CD14-positive monocyte (primary cell): ENCODE results near the gene ITIH1. TPM values are rescaled to one million over a fixed set of nuclear protein-coding genes. Genes with fewer than 3 reads are reported as not detected.

Experiments used
- DNase-seq, 3 donors: peaks; one replicate each; pipeline ENCODE4 v3.0.0-alpha.2; 2011 to 2022
- H2AFZ ChIP-seq: 2 replicates; pipeline ENCODE4 v1.6.0; 2012; ENCODE audit warnings: mild to moderate bottlenecking, low read depth, low read length, inconsistent platforms; ENCODE audit not compliant: insufficient read depth, poor library complexity, severe bottlenecking
- H3K27ac ChIP-seq, 2 donors: 1 replicate in 1 of 2; 2 replicates in 1 of 2; pipeline ENCODE4 v1.5.1; 2012 to 2013; ENCODE audit warnings: low read length in 2 of 2, control low read depth in 1 of 2, inconsistent platforms in 1 of 2, low read depth in 1 of 2, mild to moderate bottlenecking in 1 of 2
- H3K27me3 ChIP-seq, 2 donors: one replicate each; pipeline versions ENCODE4 v1.6.0 to v1.6.1; 2011 to 2013; ENCODE audit warnings: low read length in 2 of 2; ENCODE audit not compliant: control insufficient read depth in 2 of 2, insufficient read depth in 2 of 2
- H3K36me3 ChIP-seq, 2 donors: replicated peaks in 1 of 2; 1 replicate in 1 of 2; 2 replicates in 1 of 2; pipeline versions ENCODE4 v1.5.1 to v1.6.1; 2012 to 2013; ENCODE audit warnings: low read length in 2 of 2, control low read depth in 1 of 2, inconsistent platforms in 1 of 2, mild to moderate bottlenecking in 1 of 2; ENCODE audit not compliant: insufficient read depth in 2 of 2, control insufficient read depth in 1 of 2
- H3K4me1 ChIP-seq, 2 donors: 1 replicate in 1 of 2; 2 replicates in 1 of 2; pipeline versions ENCODE4 v1.5.1 to v1.6.1; 2012 to 2013; ENCODE audit warnings: low read length in 2 of 2, control low read depth in 1 of 2, inconsistent platforms in 1 of 2, mild to moderate bottlenecking in 1 of 2, moderate library complexity in 1 of 2; ENCODE audit not compliant: insufficient read depth in 2 of 2, control insufficient read depth in 1 of 2
- H3K4me2 ChIP-seq: replicated peaks from 2 replicates; pipeline ENCODE3; 2012; ENCODE audit warnings: low read length, moderate library complexity, mild to moderate bottlenecking; ENCODE audit not compliant: poor library complexity, severe bottlenecking; ENCODE audit errors: extremely low read depth
- H3K4me3 ChIP-seq, 3 experiments: fragments of 200-600 bp in 1 of 3; sonication (generic) in 1 of 3; replicated peaks in 1 of 3; 1 replicate in 2 of 3; 2 replicates in 1 of 3; pipeline ENCODE4 v1.5.1; 2011 to 2013; ENCODE audit warnings: low read length in 3 of 3, mild to moderate bottlenecking in 3 of 3, control low read depth in 2 of 3, low read depth in 2 of 3, inconsistent platforms in 1 of 3, moderate library complexity in 1 of 3
- H3K79me2 ChIP-seq: 2 replicates; pipeline ENCODE4 v1.6.0; 2012; ENCODE audit warnings: mild to moderate bottlenecking, control low read depth, inconsistent platforms, low read length, moderate library complexity; ENCODE audit not compliant: insufficient read depth
- H3K9ac ChIP-seq: 2 replicates; pipeline ENCODE4 v1.6.0; 2017; ENCODE audit warnings: low read length, mild to moderate bottlenecking; ENCODE audit not compliant: insufficient read depth, poor library complexity, severe bottlenecking
- H3K9me3 ChIP-seq, 2 donors: replicated peaks in 1 of 2; 1 replicate in 1 of 2; 2 replicates in 1 of 2; pipeline versions ENCODE4 v1.5.1 to v1.6.1; 2012 to 2013; ENCODE audit warnings: low read length in 2 of 2, control low read depth in 1 of 2; ENCODE audit not compliant: control insufficient read depth in 1 of 2, insufficient read depth in 1 of 2
- H4K20me1 ChIP-seq: 2 replicates; pipeline ENCODE4 v1.6.0; 2012; ENCODE audit warnings: mild to moderate bottlenecking, low read length, control low read depth, moderate library complexity; ENCODE audit not compliant: insufficient read depth
- H3K27ac Mint-ChIP-seq, 7 donors: one replicate each; pipeline ENCODE4 v1.8.0; 2020; ENCODE audit warnings: mild to moderate bottlenecking in 7 of 7, mixed read lengths in 7 of 7, moderate library complexity in 6 of 7, inconsistent platforms in 2 of 7
- H3K27me3 Mint-ChIP-seq, 3 donors: one replicate each; pipeline ENCODE4 v1.8.0; 2021 to 2022; ENCODE audit warnings: low read depth in 3 of 3, mild to moderate bottlenecking in 3 of 3, mixed read lengths in 3 of 3, moderate library complexity in 3 of 3, inconsistent platforms in 1 of 3
- H3K36me3 Mint-ChIP-seq, 2 donors: one replicate each; pipeline ENCODE4 v1.8.0; 2020; ENCODE audit warnings: mixed read lengths in 2 of 2, inconsistent platforms in 1 of 2, mild to moderate bottlenecking in 1 of 2
- H3K4me1 Mint-ChIP-seq: one replicate; pipeline ENCODE4 v1.8.0; 2020; ENCODE audit warnings: mild to moderate bottlenecking, mixed read lengths
- H3K4me3 Mint-ChIP-seq, 2 donors: one replicate each; pipeline ENCODE4 v1.8.0; 2020; ENCODE audit warnings: mild to moderate bottlenecking in 2 of 2, mixed read lengths in 2 of 2, moderate library complexity in 1 of 2
- H3K9me3 Mint-ChIP-seq, 7 donors: one replicate each; pipeline ENCODE4 v1.8.0; 2020 to 2022; ENCODE audit warnings: mixed read lengths in 7 of 7, mild to moderate bottlenecking in 6 of 7, moderate library complexity in 6 of 7, inconsistent platforms in 2 of 7
- CTCF ChIP-seq: fragments of 200-600 bp; IDR thresholded peaks from one replicate; pipeline ENCODE4 v1.8.0; 2022; ENCODE audit warnings: antibody characterized with exemption, mild to moderate bottlenecking
- WGBS: methylation state at CpG from one replicate; pipeline ENCODE4 v1.1.5; 2013; ENCODE audit warnings: missing lambda C conversion rate; ENCODE audit not compliant: insufficient coverage; 5-methylcytosine and 5-hydroxymethylcytosine counted together
- intact Hi-C, 2 donors: fragments of 100-400 bp; cut with micrococcal nuclease; formaldehyde crosslinking; loops; one replicate each; pipeline versions ENCODE4 v1.15.0 to v1.15.1; 2023
- polyA plus RNA-seq, 3 donors: library from polyadenylated mRNA; depleted of rRNA in 1 of 3; unstranded in 2 of 3; stranded (reverse) in 1 of 3; fragments of 300-500 nt in 2 of 3; fragments of >200 nt in 1 of 3; fragmentation: Illumina TruSeq in 2 of 3; gene quantifications; 1 replicate in 2 of 3; 2 replicates in 1 of 3; pipeline ENCODE4 v1.2.3, GENCODE V29; 2012 to 2021

The ITIH1 gene
- polyA plus RNA-seq, 3 donors = 0.75 to 4.4 (median 1.3) TPM

GRCh38 chr3:52801839-52802238 lies 24.4 kb downstream of the ITIH1 start:
- 84% methylated on average over 5 of the region's 5 CpGs for WGBS
- Histone ChIP-seq H3K79me2 (no peaks in the 10 kb centered on the region), H3K9ac (no peak overlapping the region), H3K4me1 (no peaks in the 10 kb centered on the region), H3K4me2 (no peak overlapping the region), H3K27ac (no peak overlapping the region), H3K36me3 (no peaks in the 10 kb centered on the region), H3K9me3 (no peaks in the 10 kb centered on the region), H4K20me1 (no peaks in the 10 kb centered on the region), H3K4me3 (no peak overlapping the region), H2AFZ (no peak overlapping the region), H3K27me3 (no peaks in the 10 kb centered on the region)
- no peaks in the 10 kb centered on the region for H3K4me1 Mint-ChIP-seq
- no peak overlapping the region for H3K4me3 Mint-ChIP-seq
- DNase-seq = no peak
- peaks cover 1 to 3% (median 3%) of the 10 kb centered on the region in 3 donors for H3K27me3 Mint-ChIP-seq
- no peaks in the 10 kb centered on the region for H3K9me3 Mint-ChIP-seq
- no peak for TF ChIP-seq CTCF
- no peaks in the 10 kb centered on the region for H3K36me3 Mint-ChIP-seq
- H3K27ac Mint-ChIP-seq = no peak overlapping the region
- intact Hi-C loops = loop anchor here in 1 of 2 donors (5.0 kb wide), 1 partner anchor 60 kb away; no protein-coding TSS in a partner anchor

- no peak overlapping the region for H3K27ac ChIP-seq
- Mint-ChIP-seq H3K4me1 (peaks cover 5% of the 10 kb centered on the region), H3K27ac (no peak overlapping the region), H3K4me3 (no peak overlapping the region), H3K36me3 (no peaks in the 10 kb centered on the region), H3K9me3 (no peaks in the 10 kb centered on the region), H3K27me3 (peaks cover 0 to 3% (median 3%) of the 10 kb centered on the region in 3 donors)
- TF ChIP-seq CTCF = no peak
- no peaks in the 10 kb centered on the region for H3K4me1 ChIP-seq
- H3K4me2 ChIP-seq = no peak overlapping the region
- H3K4me3 ChIP-seq = no peak overlapping the region
- H3K36me3 ChIP-seq = no peaks in the 10 kb centered on the region
- H3K27me3 ChIP-seq = no peaks in the 10 kb centered on the region
- intact Hi-C loops = no loop called here
- H3K9me3 ChIP-seq = no peaks in the 10 kb centered on the region
- H3K9ac ChIP-seq = no peak overlapping the region
- no peaks in the 10 kb centered on the region for H3K79me2 ChIP-seq
- no peaks in the 10 kb centered on the region for H4K20me1 ChIP-seq
- WGBS = 96% methylated on average over 4 of the region's 19 CpGs
- DNase-seq = no peak
- H2AFZ ChIP-seq = no peak overlapping the region
These were observed 28.1 kb downstream of the ITIH1 start for GRCh38 chr3:52805270-52806039.
